Measurements from ENCODE around the gene ANO2. TPM values are rescaled to one million over a fixed set of nuclear protein-coding genes. Genes with fewer than 3 reads are reported as not detected.

Gene ANO2
- total RNA-seq, 1 experiment from 2014 or later: not detected

GRCh38 chr12:5582541-5582940 is 362.5 kb downstream of the ANO2 start:
- Histone ChIP-seq H3K27me3 (ENCODE audit: low read length) (0 out of 2 replicates have a peak, but pooled peaks cover 6% of the 10 kb centered on the region), H3K9me3 (ENCODE audit: low read length) (no peaks in the 10 kb centered on the region), H2AFZ (ENCODE audit: low read length) (no peak overlapping the region), H3K9me2 (replicated peaks; ENCODE audit: low read length) (no peaks in the 10 kb centered on the region), H3K4me1 (ENCODE audit: insufficient read depth, low read length) (no peaks in the 10 kb centered on the region), H3K27ac (ENCODE audit: low read length) (no peak overlapping the region), H3K4me3 (ENCODE audit: low read length) (no peak overlapping the region), H3K79me2 (ENCODE audit: low read length) (no peaks in the 10 kb centered on the region), H3K36me3 (ENCODE audit: low read depth, low read length) (no peaks in the 10 kb centered on the region), H4K20me1 (ENCODE audit: low read length) (no peaks in the 10 kb centered on the region), H3K4me2 (ENCODE audit: low read length) (no peak overlapping the region), H3K9ac (ENCODE audit: low read length) (no peak overlapping the region), H3F3A (ENCODE audit: low read length, unreplicated experiment) (no peaks in the 10 kb centered on the region)
- no peak for ATAC-seq
- TF ChIP-seq EZH2phosphoT487 (IDR thresholded peaks at IDR 0.05; ENCODE audit: borderline replicate concordance, low read length) (no peak), EZH2 (IDR thresholded peaks at IDR 0.05; ENCODE audit: low read length, unreplicated experiment) (no peak), CTCF (conservative IDR thresholded peaks at IDR 0.05; ENCODE audit: low read depth, low read length) (no peak)
- no peak for DNase-seq
- BruUV-seq (replicated peaks): no TSS peak
- ChIA-PET POLR2A (ENCODE audit: unreplicated experiment) (no interaction called here), CTCF (no interaction called here)
- intact Hi-C loops (cut with micrococcal nuclease): no loop called here

- no peak for TF ChIP-seq EZH2 (IDR thresholded peaks at IDR 0.05; ENCODE audit: low read length, unreplicated experiment)
- no peak for TF ChIP-seq EZH2phosphoT487 (IDR thresholded peaks at IDR 0.05; ENCODE audit: borderline replicate concordance, low read length)
- TF ChIP-seq CTCF (conservative IDR thresholded peaks at IDR 0.05; ENCODE audit: low read depth, low read length): no peak
- ChIA-PET POLR2A (ENCODE audit: unreplicated experiment) (no interaction called here), CTCF (no interaction called here)
These were observed 363.0 kb downstream of the ANO2 start for GRCh38 chr12:5582018-5582417.

GRCh38 chr12:5581616-5582015 is 363.4 kb downstream of the ANO2 start:
- H3K79me2 ChIP-seq (ENCODE audit: low read length): no peaks in the 10 kb centered on the region
- POLR2A ChIA-PET (ENCODE audit: unreplicated experiment): no interaction called here
- H3K36me3 ChIP-seq (ENCODE audit: low read depth, low read length): no peaks in the 10 kb centered on the region
- H3K27me3 ChIP-seq (ENCODE audit: low read length): 0 out of 2 replicates have a peak, but pooled peaks cover 6% of the 10 kb centered on the region
- CTCF ChIA-PET: no interaction called here
- no peak overlapping the region for H3K27ac ChIP-seq (ENCODE audit: low read length)
- no peaks in the 10 kb centered on the region for H3K9me2 ChIP-seq (replicated peaks; ENCODE audit: low read length)
- no peak overlapping the region for H3K4me3 ChIP-seq (ENCODE audit: low read length)
- H3K4me2 ChIP-seq (ENCODE audit: low read length): no peak overlapping the region
- no peaks in the 10 kb centered on the region for H3F3A ChIP-seq (ENCODE audit: low read length, unreplicated experiment)
- ATAC-seq: no peak
- no peak for DNase-seq
- H3K4me1 ChIP-seq (ENCODE audit: insufficient read depth, low read length): no peaks in the 10 kb centered on the region
- no peak overlapping the region for H3K9ac ChIP-seq (ENCODE audit: low read length)
- H4K20me1 ChIP-seq (ENCODE audit: low read length): no peaks in the 10 kb centered on the region
- intact Hi-C loops (cut with micrococcal nuclease): no loop called here
- no peaks in the 10 kb centered on the region for H3K9me3 ChIP-seq (ENCODE audit: low read length)
- TF ChIP-seq EZH2phosphoT487 (IDR thresholded peaks at IDR 0.05; ENCODE audit: borderline replicate concordance, low read length) (no peak), EZH2 (IDR thresholded peaks at IDR 0.05; ENCODE audit: low read length, unreplicated experiment) (no peak), CTCF (conservative IDR thresholded peaks at IDR 0.05; ENCODE audit: low read depth, low read length) (no peak)
- no peak overlapping the region for H2AFZ ChIP-seq (ENCODE audit: low read length)
- BruUV-seq (replicated peaks): no TSS peak

More at GRCh38 chr12:5582018-5582417, 363.0 kb downstream of the ANO2 start:
- Histone ChIP-seq H3K4me3 (ENCODE audit: low read length) (no peak overlapping the region), H4K20me1 (ENCODE audit: low read length) (no peaks in the 10 kb centered on the region), H3K27me3 (ENCODE audit: low read length) (0 out of 2 replicates have a peak, but pooled peaks cover 6% of the 10 kb centered on the region), H3K79me2 (ENCODE audit: low read length) (no peaks in the 10 kb centered on the region), H3K4me1 (ENCODE audit: insufficient read depth, low read length) (no peaks in the 10 kb centered on the region), H3K36me3 (ENCODE audit: low read depth, low read length) (no peaks in the 10 kb centered on the region), H3F3A (ENCODE audit: low read length, unreplicated experiment) (no peaks in the 10 kb centered on the region), H3K9me3 (ENCODE audit: low read length) (no peaks in the 10 kb centered on the region), H3K4me2 (ENCODE audit: low read length) (no peak overlapping the region), H2AFZ (ENCODE audit: low read length) (no peak overlapping the region), H3K9me2 (replicated peaks; ENCODE audit: low read length) (no peaks in the 10 kb centered on the region), H3K27ac (ENCODE audit: low read length) (no peak overlapping the region), H3K9ac (ENCODE audit: low read length) (no peak overlapping the region)
- intact Hi-C loops (cut with micrococcal nuclease): no loop called here
- BruUV-seq (replicated peaks): no TSS peak
- DNase-seq (no peak), ATAC-seq (no peak)
